Vagina (tissue), 2 donors: ENCODE measurements around the gene GAD1.

Experiments
- CTCF ChIP-seq, 3 experiments: fragments of 450-650 bp in 2 of 3; fragments of 200-600 bp in 1 of 3; sonication (generic) in 1 of 3; IDR thresholded peaks; one replicate each; pipeline ENCODE4 v1.5.1; 2017 to 2019; ENCODE audit warnings: antibody characterized with exemption in 3 of 3, mild to moderate bottlenecking in 2 of 3, moderate library complexity in 2 of 3
- POLR2A ChIP-seq, 2 donors: fragments of 450-650 bp; IDR thresholded peaks; one replicate each; pipeline ENCODE4 v1.6.1; 2017; ENCODE audit warnings: antibody characterized with exemption in 2 of 2, mild to moderate bottlenecking in 2 of 2, moderate library complexity in 2 of 2
- POLR2AphosphoS5 ChIP-seq, 2 donors: sonication (generic); formaldehyde crosslinking; IDR thresholded peaks; one replicate each; pipeline ENCODE4 v1.9.0; 2017; ENCODE audit warnings: antibody characterized with exemption in 2 of 2, mild to moderate bottlenecking in 2 of 2, low read depth in 1 of 2; ENCODE audit not compliant: insufficient read depth in 1 of 2

- no peak for TF ChIP-seq CTCF (IDR thresholded peaks at IDR 0.05)
- no peak for TF ChIP-seq POLR2A (IDR thresholded peaks at IDR 0.05)
- no peak for TF ChIP-seq POLR2AphosphoS5 (IDR thresholded peaks at IDR 0.05; ENCODE audit: insufficient read depth in 1 of 2, low read depth in 1 of 2)
These were observed 26.1 kb downstream of the GAD1 start for GRCh38 chr2:170842785-170843184.
